ENCODE data around the gene KIAA0930.

Gene KIAA0930

GRCh38 chr22:45216133-45217003 lies 24.3 kb downstream of the KIAA0930 start:
- H3K27me3 Mint-ChIP-seq: no peaks in the 10 kb centered on the region
- DNase-seq (ENCODE audit: low spot score in 2 of 2) (no peak), ATAC-seq (replicated peaks; ENCODE audit: extremely low read depth, poor library complexity, severe bottlenecking) (no peak)
- no peak overlapping the region for H3K27ac Mint-ChIP-seq (ENCODE audit: low read depth)
- peaks cover 4% of the 10 kb centered on the region for H3K4me1 Mint-ChIP-seq
- H3K9me3 Mint-ChIP-seq: no peaks in the 10 kb centered on the region
- peaks cover 4% of the 10 kb centered on the region for H3K36me3 Mint-ChIP-seq (ENCODE audit: insufficient read depth)
- no peak overlapping the region for H3K4me3 Mint-ChIP-seq

- H3K36me3 Mint-ChIP-seq (ENCODE audit: insufficient read depth): peaks cover 6% of the 10 kb centered on the region
- no peaks in the 10 kb centered on the region for H3K27me3 Mint-ChIP-seq
Measured at GRCh38 chr22:45212992-45213751, 27.5 kb downstream of the KIAA0930 start.

DNA sequence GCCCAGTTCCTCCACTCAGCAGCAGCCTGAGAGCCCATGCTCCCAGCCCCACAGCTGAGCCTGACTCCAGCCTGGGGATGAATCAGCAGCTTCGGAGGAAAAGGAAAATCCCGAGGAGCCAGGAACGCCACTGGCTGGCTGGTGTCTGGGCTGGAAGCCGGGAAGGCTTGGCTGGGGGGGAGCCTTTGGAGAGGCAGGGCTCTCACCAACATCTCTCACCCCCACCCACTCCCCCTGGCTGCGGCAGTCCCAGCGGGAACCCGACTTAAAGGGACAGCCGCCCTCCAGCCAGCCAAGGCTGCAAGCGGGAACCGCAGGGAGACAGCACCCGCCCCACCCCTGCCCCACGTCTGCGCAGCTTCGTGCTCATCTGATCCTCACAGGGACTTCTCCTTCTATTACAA lies 28.4 kb downstream of the KIAA0930 start:
- Mint-ChIP-seq H3K27ac (ENCODE audit: low read depth) (no peak overlapping the region), H3K4me3 (no peak overlapping the region)
- DNase-seq (ENCODE audit: low spot score in 2 of 2): no peak

More at GRCh38 chr22:45212992-45213751, 27.5 kb downstream of the KIAA0930 start:
- Mint-ChIP-seq H3K27ac (ENCODE audit: low read depth) (no peak overlapping the region), H3K4me1 (peaks cover 15% of the 10 kb centered on the region), H3K4me3 (no peak overlapping the region), H3K9me3 (no peaks in the 10 kb centered on the region)
- ATAC-seq (replicated peaks; ENCODE audit: extremely low read depth, poor library complexity, severe bottlenecking) (no peak), DNase-seq (ENCODE audit: low spot score in 2 of 2) (no peak)

DNA sequence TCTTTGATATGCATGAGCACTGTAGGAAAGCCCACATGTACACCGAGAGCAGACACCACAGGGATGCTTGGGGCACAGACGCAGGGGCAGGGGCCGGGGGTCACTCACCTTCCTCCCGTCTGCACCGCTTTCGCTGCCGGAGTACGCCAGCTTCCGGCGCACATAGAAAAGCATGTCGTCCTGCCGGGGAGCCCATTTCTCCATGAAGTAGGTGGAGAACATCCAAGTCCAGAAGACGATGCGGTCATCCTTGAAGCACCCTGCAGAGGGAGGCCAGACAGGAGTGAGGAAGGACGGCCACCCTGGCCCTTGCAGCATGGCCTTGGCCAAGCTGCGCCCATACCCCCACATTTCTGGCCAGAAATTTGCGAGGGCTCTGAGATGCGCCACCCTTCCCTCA lies 28.8 kb downstream of the KIAA0930 start:
- H3K4me1 Mint-ChIP-seq: peaks cover 17% of the 10 kb centered on the region
- H3K27ac Mint-ChIP-seq (ENCODE audit: low read depth): no peak overlapping the region
- DNase-seq (ENCODE audit: low spot score in 2 of 2) (no peak), ATAC-seq (replicated peaks; ENCODE audit: extremely low read depth, poor library complexity, severe bottlenecking) (no peak)
- H3K4me3 Mint-ChIP-seq: no peak overlapping the region
- H3K9me3 Mint-ChIP-seq: no peaks in the 10 kb centered on the region
- H3K36me3 Mint-ChIP-seq (ENCODE audit: insufficient read depth): peaks cover 6% of the 10 kb centered on the region
- H3K27me3 Mint-ChIP-seq: no peaks in the 10 kb centered on the region

More for the DNA sequence above, 28.4 kb downstream of the KIAA0930 start:
- Mint-ChIP-seq H3K9me3 (no peaks in the 10 kb centered on the region), H3K27me3 (no peaks in the 10 kb centered on the region), H3K4me1 (peaks cover 17% of the 10 kb centered on the region), H3K36me3 (ENCODE audit: insufficient read depth) (peaks cover 6% of the 10 kb centered on the region)
- ATAC-seq (replicated peaks; ENCODE audit: extremely low read depth, poor library complexity, severe bottlenecking): no peak

DNA sequence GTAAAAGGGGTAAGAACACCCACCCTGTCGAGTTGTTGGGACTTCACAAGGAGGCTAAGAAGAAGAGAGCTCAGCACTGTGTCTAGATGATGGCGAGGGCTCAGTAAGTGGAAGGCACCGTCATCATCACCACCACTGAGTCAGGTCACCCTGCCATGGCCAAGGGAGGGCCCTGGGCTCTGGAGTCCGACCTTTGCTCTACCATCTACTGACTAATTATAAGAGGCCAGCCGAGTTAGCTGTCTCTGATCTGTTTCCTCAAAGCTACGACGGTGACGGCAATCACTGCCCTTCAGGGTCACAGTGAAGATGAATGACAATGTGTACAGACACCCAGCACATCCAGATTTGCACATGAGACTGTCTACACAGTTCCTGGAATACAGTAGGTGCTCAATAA lies 29.3 kb downstream of the KIAA0930 start:
- H3K27ac Mint-ChIP-seq (ENCODE audit: low read depth): no peak overlapping the region
- H3K4me1 Mint-ChIP-seq: peaks cover 17% of the 10 kb centered on the region
- peaks cover 6% of the 10 kb centered on the region for H3K36me3 Mint-ChIP-seq (ENCODE audit: insufficient read depth)
- H3K27me3 Mint-ChIP-seq: no peaks in the 10 kb centered on the region
- H3K9me3 Mint-ChIP-seq: no peaks in the 10 kb centered on the region
- no peak overlapping the region for H3K4me3 Mint-ChIP-seq
- DNase-seq (ENCODE audit: low spot score in 2 of 2) (no peak), ATAC-seq (replicated peaks; ENCODE audit: extremely low read depth, poor library complexity, severe bottlenecking) (no peak)

DNA sequence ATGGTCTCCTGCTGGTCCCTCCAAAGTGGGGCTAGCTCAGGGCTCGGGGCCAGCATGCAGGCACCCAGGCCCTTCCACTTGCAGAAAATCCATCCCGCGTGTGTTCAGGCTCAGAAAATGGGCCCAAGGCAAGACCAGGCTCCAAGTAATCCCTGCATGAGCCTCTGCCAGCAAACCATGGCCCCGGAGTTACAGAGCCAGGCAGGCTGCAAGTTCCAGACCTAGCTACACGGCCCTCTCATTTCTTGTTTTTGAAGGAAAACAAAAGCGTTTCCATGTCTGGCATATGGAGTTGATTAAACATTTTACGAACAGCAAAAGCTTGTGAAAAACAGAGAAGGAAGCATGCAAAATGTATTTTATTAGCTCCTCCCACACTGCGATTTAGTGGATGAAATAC lies 29.7 kb downstream of the KIAA0930 start:
- Mint-ChIP-seq H3K27me3 (no peaks in the 10 kb centered on the region), H3K4me1 (peaks cover 17% of the 10 kb centered on the region), H3K27ac (ENCODE audit: low read depth) (no peak overlapping the region), H3K36me3 (ENCODE audit: insufficient read depth) (peaks cover 6% of the 10 kb centered on the region), H3K4me3 (no peak overlapping the region), H3K9me3 (no peaks in the 10 kb centered on the region)
- DNase-seq (ENCODE audit: low spot score in 2 of 2) (no peak), ATAC-seq (replicated peaks; ENCODE audit: extremely low read depth, poor library complexity, severe bottlenecking) (no peak)

GRCh38 chr22:45210577-45210976 lies 30.1 kb downstream of the KIAA0930 start:
- Mint-ChIP-seq H3K9me3 (no peaks in the 10 kb centered on the region), H3K36me3 (ENCODE audit: insufficient read depth) (peaks cover 6% of the 10 kb centered on the region), H3K4me3 (no peak overlapping the region), H3K27ac (ENCODE audit: low read depth) (no peak overlapping the region), H3K27me3 (no peaks in the 10 kb centered on the region), H3K4me1 (peaks cover 17% of the 10 kb centered on the region)
- DNase-seq (ENCODE audit: low spot score in 2 of 2) (no peak), ATAC-seq (replicated peaks; ENCODE audit: extremely low read depth, poor library complexity, severe bottlenecking) (no peak)

GRCh38 chr22:45210174-45210573 lies 30.5 kb downstream of the KIAA0930 start:
- Mint-ChIP-seq H3K9me3 (no peaks in the 10 kb centered on the region), H3K27me3 (no peaks in the 10 kb centered on the region), H3K4me1 (peaks cover 17% of the 10 kb centered on the region), H3K4me3 (no peak overlapping the region), H3K27ac (ENCODE audit: low read depth) (no peak overlapping the region), H3K36me3 (ENCODE audit: insufficient read depth) (peaks cover 6% of the 10 kb centered on the region)
- no peak for DNase-seq (ENCODE audit: low spot score in 2 of 2)
- no peak for ATAC-seq (replicated peaks; ENCODE audit: extremely low read depth, poor library complexity, severe bottlenecking)

DNA sequence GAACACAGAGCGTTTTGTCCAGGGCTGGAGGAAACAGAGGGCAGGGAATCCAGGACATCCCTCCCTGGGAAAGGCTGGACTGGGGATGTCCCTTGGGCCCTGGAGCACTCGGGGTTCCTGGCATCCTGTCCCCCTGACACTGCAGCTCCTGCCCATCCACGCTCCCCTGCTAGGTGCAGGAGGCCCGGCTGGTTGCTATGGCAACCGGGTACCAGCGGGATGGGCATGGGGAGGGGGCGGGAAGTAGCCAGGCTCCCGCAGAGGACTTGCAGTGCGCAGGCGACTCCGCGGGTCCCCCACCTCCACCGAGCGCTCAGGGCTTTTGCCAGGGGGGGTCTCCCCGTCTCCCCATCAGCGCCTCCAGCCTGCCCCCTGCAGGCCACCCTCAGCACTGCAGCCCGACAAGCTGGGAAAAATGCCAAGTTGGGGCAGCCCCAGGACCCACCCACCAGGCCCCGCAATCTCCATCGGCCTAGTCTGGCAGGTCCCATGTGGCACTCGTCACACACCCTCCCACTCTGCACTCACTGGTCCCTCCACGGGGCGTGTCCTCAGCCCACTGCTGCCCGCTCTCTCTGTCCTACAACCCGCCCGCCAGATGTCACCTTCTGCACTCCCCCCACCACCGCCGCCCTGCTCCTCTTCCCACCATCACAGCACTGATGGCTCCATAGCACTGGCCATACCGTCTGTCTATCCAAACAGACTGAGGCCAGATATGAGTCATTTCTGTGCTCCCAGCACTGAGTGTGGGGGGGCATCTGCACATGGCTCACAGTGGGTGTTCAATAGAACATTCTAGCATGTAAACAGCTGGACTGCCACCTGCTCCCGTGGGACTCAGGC lies 31.5 kb downstream of the KIAA0930 start:
- no peak overlapping the region for H3K4me3 Mint-ChIP-seq
- no peak overlapping the region for H3K27ac Mint-ChIP-seq (ENCODE audit: low read depth)
- no peak for ATAC-seq (replicated peaks; ENCODE audit: extremely low read depth, poor library complexity, severe bottlenecking)
- no peaks in the 10 kb centered on the region for H3K9me3 Mint-ChIP-seq
- H3K27me3 Mint-ChIP-seq: no peaks in the 10 kb centered on the region
- peak in 1 of 2 donors; percentile 20 for DNase-seq (ENCODE audit: low spot score in 2 of 2)
- peaks cover 17% of the 10 kb centered on the region for H3K4me1 Mint-ChIP-seq
- H3K36me3 Mint-ChIP-seq (ENCODE audit: insufficient read depth): peaks cover 6% of the 10 kb centered on the region

GRCh38 chr22:45208696-45208992 lies 32.0 kb downstream of the KIAA0930 start:
- Mint-ChIP-seq H3K4me1 (peaks cover 17% of the 10 kb centered on the region), H3K4me3 (no peak overlapping the region), H3K27me3 (no peaks in the 10 kb centered on the region), H3K9me3 (no peaks in the 10 kb centered on the region), H3K27ac (ENCODE audit: low read depth) (peak overlapping the region; percentile 72), H3K36me3 (ENCODE audit: insufficient read depth) (peaks cover 3% of the 10 kb centered on the region)
- no peak for DNase-seq (ENCODE audit: low spot score in 2 of 2)
- ATAC-seq (replicated peaks; ENCODE audit: extremely low read depth, poor library complexity, severe bottlenecking): no peak

DNA sequence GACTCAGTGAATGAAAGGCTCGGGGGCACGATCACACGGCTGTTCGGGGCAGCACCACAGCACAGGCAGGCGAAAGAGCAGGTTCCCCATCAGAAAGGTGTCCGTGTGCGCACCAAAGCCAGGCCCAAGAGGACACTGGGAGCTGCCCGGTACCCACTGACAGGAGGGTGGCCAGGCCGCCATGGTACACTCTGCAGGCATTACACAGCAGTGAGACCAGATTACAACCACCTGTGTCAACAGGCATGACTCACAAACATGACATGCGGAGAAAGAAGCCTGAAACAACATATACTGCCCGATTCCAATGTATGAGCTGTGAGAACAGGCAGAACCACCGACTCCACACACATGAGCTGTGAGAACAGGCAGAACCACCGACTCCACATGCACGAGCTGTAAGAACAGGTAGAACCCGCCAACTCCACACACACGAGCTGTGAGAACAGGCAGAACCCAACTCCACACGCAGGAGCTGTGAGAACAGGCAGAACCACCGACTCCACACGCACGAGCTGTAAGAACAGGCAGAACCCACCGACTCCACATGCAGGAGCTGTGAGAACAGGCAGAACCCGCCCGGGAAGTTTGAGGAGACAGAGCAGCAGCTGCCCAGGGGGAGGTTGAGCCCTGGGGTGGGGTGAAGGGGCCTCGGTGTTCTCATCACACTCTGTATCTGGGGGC lies 32.6 kb downstream of the KIAA0930 start:
- peaks cover 5% of the 10 kb centered on the region for H3K36me3 Mint-ChIP-seq (ENCODE audit: insufficient read depth)
- peak overlapping the region; percentile 72 for H3K27ac Mint-ChIP-seq (ENCODE audit: low read depth)
- H3K4me3 Mint-ChIP-seq: no peak overlapping the region
- no peak for ATAC-seq (replicated peaks; ENCODE audit: extremely low read depth, poor library complexity, severe bottlenecking)
- no peaks in the 10 kb centered on the region for H3K27me3 Mint-ChIP-seq
- peaks cover 14% of the 10 kb centered on the region for H3K4me1 Mint-ChIP-seq
- H3K9me3 Mint-ChIP-seq: no peaks in the 10 kb centered on the region
- DNase-seq (ENCODE audit: low spot score in 2 of 2): no peak

GRCh38 chr22:45207533-45207932 lies 33.2 kb downstream of the KIAA0930 start:
- H3K9me3 Mint-ChIP-seq: no peaks in the 10 kb centered on the region
- H3K36me3 Mint-ChIP-seq (ENCODE audit: insufficient read depth): peaks cover 7% of the 10 kb centered on the region
- H3K4me1 Mint-ChIP-seq: peaks cover 13% of the 10 kb centered on the region
- no peak for DNase-seq (ENCODE audit: low spot score in 2 of 2)
- no peaks in the 10 kb centered on the region for H3K27me3 Mint-ChIP-seq
- H3K27ac Mint-ChIP-seq (ENCODE audit: low read depth): no peak overlapping the region
- no peak for ATAC-seq (replicated peaks; ENCODE audit: extremely low read depth, poor library complexity, severe bottlenecking)
- H3K4me3 Mint-ChIP-seq: no peak overlapping the region

All from central memory CD8-positive, alpha-beta T cell (primary cell).